Pulmonary artery endothelial cell (primary cell): Measurements from ENCODE around the gene KLHL40. TPM values are rescaled to one million over a fixed set of nuclear protein-coding genes. Genes with fewer than 3 reads are reported as not detected.
"Not testable (repeated sequence)": the region's sequence is repeated elsewhere in the genome, so short reads cannot be mapped to it uniquely, and the experiment has no call there.

ENCODE experiments used
- DNase-seq: peaks from one replicate; pipeline ENCODE4 v3.0.0-alpha.2; 2011; ENCODE audit warnings: low read depth, low spot score
- total RNA-seq: library from RNA; depleted of rRNA; stranded (reverse); fragments of >200 nt; gene quantifications from 2 replicates; pipeline ENCODE4 v1.2.3, GENCODE V29; 2014

Gene KLHL40
- total RNA-seq, 1 donor from 2014 or later, result not detected

GRCh38 chr3:42722442-42722841, 37.1 kb downstream of the KLHL40 start:
- not testable (repeated sequence) for DNase-seq

DNA sequence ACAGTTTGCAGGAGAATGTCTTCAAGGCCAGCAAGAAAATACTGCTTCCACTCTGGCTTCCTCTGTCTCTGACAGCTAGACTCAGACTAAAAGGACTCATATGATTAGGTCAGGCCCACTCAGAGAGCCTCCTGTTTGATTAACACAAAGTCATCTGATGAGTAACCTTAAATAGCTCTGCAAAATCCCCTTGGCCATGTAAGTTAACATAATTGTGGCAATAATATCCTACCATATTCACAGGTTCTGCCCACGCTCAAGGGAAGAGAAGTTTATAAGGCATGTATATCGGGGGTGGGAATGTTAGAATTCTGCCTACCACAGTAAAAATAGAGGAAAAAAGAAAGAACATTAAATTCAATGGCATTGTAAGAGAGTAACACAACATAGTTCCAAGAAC, 37.9 kb downstream of the KLHL40 start:
- no peak for DNase-seq

DNA sequence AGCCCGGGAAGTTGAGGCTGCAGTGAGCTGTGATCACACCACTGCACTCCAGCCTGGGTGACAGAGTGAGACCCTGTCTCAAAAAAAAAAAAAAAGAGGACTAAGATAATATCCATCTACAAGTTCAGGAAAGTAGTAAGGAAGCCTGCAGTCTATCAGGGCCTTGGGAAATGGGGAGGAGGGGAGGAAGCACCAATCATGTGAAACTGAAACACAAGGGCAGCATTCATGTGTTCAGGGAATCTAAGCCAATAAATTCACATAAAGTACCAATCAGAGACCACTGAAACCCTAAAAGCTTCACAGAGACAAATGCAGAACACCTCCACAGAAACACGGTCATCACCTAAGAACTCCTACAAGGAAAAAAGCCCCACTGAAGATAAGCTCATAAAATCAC, 40.1 kb downstream of the KLHL40 start:
- no peak for DNase-seq

DNA sequence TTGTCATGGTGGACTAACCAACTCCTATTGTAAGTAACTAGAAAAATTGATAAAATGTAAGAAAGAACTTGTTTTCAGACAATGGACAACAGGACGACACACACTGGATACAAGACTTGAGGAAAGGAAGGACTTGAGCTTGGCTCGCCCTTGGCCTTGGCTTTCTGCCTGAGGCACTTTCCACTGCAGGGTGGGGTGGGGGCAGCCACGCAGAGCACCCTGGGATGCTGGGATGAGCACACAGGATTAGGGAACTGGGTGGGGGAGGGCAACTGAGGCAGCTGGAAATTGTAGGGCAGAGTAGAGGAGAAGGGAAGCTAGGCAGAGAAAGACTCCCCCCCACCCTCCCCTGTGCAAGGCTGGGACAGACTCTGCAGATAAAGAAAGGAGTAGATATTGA, 42.7 kb downstream of the KLHL40 start:
- no peak for DNase-seq

- no peak for DNase-seq
These were observed 43.5 kb downstream of the KLHL40 start for GRCh38 chr3:42728668-42729364.

DNA sequence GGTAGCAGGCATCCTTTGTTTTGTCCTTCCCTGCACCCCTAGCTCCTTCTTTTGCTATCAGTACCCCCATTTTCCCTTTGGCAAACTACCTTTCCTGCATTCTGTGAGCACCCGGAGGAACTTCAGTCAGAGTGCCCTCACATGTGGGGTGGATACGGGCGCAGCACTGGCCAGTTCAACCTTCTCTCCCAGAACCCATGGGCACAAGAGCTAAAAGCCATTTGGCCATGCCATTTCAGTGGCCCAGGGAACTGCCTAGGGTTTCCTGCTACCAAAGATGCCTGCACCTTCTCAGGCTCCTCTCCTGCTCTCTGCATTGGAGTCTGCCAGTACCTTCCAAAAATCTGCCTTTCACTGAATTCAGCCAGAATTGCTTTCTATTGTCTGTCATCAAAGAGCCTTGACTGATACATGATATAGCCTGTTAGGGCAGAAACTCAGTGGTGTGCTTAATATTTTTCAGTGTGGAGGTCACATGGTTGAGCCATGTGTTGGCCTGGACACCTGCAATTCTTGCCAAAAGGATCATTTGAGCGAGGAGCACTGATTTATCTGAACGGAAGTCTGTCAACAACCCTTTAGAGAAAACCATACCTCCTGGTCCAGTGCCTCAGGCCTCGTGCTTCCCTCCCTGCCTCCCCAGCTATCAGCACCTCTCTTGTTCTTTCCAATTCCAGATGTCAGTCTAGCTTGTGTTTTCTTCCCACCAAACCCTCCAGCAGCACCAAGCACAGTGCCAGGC, 44.2 kb downstream of the KLHL40 start:
- DNase-seq, result no peak

DNA sequence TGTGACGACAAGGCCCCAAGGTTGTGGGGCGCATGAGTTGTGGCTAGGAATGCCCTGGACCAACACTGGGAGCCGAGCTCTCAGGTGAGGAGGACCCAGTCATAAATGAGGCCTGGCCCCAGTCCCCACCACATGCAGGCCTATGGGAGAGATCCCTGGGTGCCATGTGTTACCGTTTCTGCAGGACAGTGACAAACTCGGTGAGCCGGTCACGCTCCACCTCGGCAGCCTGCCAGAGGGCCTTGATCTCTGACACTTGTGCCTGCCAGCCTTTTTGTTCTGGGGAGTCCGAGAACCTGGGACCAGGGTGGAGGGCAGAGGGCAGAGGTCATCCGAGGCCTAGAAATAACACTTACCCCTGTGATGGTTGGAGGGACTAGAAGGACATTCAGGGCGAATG, 45.0 kb downstream of the KLHL40 start:
- no peak for DNase-seq

DNA sequence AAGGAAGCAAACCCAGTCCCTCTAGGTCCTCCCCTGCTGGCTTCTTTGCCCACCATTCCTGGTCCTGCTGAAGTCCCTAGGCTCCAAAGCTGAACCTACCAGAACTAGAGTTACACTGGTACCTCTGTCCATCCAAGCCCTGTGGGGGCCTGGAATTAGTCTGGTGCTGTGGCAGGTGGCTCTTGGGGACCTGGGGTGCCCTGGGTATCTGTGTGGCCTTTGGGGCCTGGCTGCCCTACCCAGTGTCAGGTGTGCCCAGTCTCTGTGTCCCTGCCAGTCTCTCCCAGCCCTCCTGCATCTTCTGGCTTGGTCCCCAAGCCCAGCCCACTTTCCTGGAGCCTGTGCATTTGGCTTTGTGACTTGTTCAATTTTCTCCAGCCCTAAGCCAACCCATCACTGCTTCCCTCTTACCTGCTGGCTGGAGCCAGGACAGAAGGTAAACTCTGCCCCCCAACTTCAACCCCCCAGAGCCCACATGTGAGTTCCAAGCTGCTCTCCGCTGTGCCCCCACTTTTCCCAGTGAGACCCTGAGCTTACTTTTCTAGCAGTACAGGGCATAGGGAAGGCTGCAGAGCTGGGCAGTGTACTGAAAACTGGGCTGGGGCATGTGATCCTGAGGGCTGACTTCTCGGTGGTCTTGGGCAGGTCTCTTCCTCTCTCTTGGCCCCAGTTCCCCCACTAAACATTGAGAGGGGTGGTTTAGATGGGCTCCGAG, 45.5 kb downstream of the KLHL40 start:
- DNase-seq, result no peak

GRCh38 chr3:42731476-42732195, 46.3 kb downstream of the KLHL40 start:
- no peak for DNase-seq

- no peak for DNase-seq
These were observed 47.0 kb downstream of the KLHL40 start for GRCh38 chr3:42732196-42732828.

GRCh38 chr3:42732829-42733459, 47.6 kb downstream of the KLHL40 start:
- no peak for DNase-seq

GRCh38 chr3:42733501-42734262, 48.3 kb downstream of the KLHL40 start:
- DNase-seq, result no peak

DNA sequence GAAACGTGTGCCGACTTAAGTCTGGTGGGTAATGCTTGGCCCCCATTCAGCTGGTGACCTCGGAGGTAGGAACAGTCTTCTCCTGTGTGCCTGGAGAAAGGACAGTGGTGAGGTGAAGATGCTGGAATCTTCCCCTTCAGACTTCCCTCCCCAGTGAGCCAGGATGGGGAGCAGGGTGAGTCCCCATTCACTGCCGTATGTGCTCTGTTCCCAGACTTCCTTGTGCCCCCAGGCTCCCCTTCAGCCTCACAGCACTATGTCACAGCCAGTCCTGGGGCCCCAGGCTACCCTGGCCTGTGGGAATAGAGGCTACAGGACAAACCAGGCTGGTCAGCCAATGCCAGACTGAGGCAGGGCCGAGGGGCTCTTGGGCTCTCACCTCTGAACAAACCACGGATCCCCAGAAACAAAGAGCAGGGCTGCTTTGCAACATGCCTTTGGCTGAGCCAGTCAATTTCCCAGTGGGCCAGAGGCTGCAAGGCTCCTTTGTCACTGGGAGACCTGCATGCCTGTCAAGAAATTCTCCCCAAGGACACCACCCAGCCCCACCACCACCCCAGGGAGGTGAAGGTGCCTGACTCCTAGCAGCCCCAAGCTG, 49.0 kb downstream of the KLHL40 start:
- no peak for DNase-seq

GRCh38 chr3:42735019-42735418, 49.7 kb downstream of the KLHL40 start:
- DNase-seq, result no peak

DNA sequence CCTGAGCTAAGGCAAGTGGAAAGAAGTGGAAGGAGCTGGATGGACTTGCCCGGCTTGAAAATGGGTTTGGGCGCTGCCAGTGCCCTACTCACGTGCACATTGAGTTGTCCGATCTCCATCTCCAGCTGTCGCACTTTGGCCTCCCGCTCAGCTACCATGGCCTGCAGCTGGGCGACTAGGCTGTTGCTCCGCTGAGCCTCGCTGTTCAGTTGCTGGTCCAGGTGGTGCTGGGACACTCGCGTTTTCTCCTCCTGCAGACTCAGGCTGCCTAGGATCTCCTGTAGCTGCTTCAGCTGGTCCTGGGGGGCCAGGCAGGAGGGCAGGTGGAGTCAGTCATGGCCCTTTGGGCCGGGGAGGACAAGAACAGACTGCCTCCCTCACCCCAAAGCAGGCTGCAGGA, 50.3 kb downstream of the KLHL40 start:
- DNase-seq, result no peak

- no peak for DNase-seq
These were observed 50.7 kb downstream of the KLHL40 start for GRCh38 chr3:42736081-42736480.

DNA sequence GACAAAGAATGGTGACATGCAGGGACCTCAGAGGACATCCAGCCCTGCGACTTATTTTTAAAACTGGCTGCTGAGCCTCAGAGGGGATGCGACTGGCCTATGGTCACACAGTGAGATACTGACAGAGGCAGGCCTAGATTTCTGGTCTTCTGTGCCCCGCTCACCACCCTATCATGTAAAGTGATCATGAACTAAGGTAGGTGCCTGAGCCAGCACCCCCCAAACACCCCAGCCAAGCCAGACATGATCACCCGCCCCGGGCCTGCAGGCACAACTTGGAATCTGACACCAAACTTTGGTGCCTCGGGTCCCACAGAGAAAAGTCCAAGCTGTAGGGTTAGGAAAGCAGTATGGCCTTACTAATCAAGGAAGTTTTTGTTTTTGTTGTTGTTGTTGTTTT, 51.2 kb downstream of the KLHL40 start:
- DNase-seq, result no peak

GRCh38 chr3:42739401-42740158, 54.2 kb downstream of the KLHL40 start:
- no peak for DNase-seq

DNA sequence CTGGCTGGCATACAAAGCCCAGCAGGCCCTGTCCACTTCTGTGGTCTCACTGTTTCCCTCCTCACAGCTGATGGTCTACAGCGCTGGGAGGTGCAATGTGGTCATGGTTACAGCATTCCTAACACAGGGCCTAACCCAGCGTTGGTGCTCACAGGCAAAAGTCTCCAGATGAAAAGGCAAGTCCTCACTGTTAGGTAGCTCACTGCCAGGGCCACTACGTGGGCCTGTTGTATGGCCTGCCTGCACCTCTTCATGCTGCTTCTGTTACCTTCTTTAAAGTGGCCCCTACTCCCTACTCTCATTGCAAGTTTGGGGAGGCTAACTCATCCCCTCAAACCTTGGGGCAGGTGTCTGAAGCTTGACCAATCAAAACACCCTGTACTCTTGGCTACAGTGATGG, 56.5 kb downstream of the KLHL40 start:
- no peak for DNase-seq
